GM13977 (cell line): ENCODE data around the gene NAV1.

ENCODE experiments used
- DNase-seq: peaks from one replicate; pipeline ENCODE4 v3.0.0; 2012; ENCODE audit warnings: low spot score
- CTCF ChIP-seq: IDR thresholded peaks from 2 replicates; pipeline ENCODE4 v1.5.1; 2012; ENCODE audit warnings: mild to moderate bottlenecking, control low read depth; ENCODE audit not compliant: insufficient read depth; ENCODE audit errors: extremely low read depth, missing control alignments
- in situ Hi-C: fragments of 300-500 bp; cut with MboI; formaldehyde crosslinking; loops from one replicate; pipeline ENCODE4 v1.12.0; 2022; ENCODE audit warnings: low sequenced_read_pairs, low pct_unique_long_range_greater_than_20kb, mixed read lengths, inconsistent platforms; ENCODE audit not compliant: unreplicated experiment

The NAV1 gene

GRCh38 chr1:201585093-201585483 is 46.2 kb downstream of the NAV1 start:
- TF ChIP-seq CTCF: no peak
- in situ Hi-C loops: no loop called here
- no peak for DNase-seq

GRCh38 chr1:201585901-201586300 is 47.0 kb downstream of the NAV1 start:
- DNase-seq: no peak
- TF ChIP-seq CTCF: no peak
- in situ Hi-C loops: no loop called here

DNA sequence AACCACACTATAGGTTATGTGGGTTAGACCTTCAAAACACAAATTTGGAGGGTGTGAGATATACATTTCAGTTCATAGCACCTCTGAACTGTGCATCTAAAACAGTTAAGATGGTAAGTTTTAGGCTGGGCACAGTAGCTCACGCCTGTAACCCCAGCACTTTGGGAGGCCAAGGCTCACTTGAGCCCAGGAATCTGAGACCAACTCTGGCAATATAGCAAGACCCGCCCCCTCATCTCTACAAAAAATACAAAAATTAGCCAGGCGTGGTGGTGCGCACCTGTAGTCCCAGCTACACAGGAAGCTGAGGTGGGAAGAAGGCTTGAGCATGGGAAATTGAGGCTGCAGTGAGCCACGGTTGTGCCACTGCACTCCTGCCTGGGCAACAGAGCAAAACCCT is 47.9 kb downstream of the NAV1 start:
- DNase-seq: no peak
- in situ Hi-C loops: no loop called here
- TF ChIP-seq CTCF: no peak

DNA sequence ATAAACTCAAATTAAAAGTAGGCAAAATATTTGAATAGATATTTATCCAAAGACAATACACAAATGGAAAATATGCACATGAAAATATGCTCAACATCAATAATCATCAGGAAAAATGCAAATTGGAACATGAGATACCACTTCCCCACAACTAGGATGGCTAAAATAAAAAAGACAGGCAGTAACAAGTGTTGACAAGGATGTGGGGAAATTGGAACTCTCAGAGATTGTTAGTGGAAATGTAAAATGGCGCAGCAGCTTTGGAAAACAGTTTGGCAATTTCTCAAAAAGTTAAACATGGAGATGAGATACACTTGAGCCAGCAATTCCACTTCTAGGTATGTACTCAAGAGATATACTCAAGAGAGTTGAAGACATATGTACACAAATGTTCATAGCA is 48.8 kb downstream of the NAV1 start:
- TF ChIP-seq CTCF: no peak
- in situ Hi-C loops: no loop called here
- DNase-seq: no peak
